AG10803 (cell line): Measurements from ENCODE around the gene ZNF212.
"Not testable (repeated sequence)": the region's sequence is repeated elsewhere in the genome, so short reads cannot be mapped to it uniquely, and the experiment has no call there.

Source experiments
- DNase-seq: peaks from one replicate; pipeline ENCODE4 v3.0.0; 2010; ENCODE audit warnings: low read depth
- H3K4me3 ChIP-seq: 2 replicates; pipeline ENCODE4 v1.5.1; 2011; ENCODE audit warnings: mild to moderate bottlenecking, low read length, control low read depth
- TF ChIP-seq, protein P1 (sequence below): conservative IDR thresholded peaks from 2 replicates; pipeline ENCODE4 v1.5.1; 2011; ENCODE audit warnings: mild to moderate bottlenecking, low read length, control low read depth, inconsistent platforms

Gene ZNF212

DNA sequence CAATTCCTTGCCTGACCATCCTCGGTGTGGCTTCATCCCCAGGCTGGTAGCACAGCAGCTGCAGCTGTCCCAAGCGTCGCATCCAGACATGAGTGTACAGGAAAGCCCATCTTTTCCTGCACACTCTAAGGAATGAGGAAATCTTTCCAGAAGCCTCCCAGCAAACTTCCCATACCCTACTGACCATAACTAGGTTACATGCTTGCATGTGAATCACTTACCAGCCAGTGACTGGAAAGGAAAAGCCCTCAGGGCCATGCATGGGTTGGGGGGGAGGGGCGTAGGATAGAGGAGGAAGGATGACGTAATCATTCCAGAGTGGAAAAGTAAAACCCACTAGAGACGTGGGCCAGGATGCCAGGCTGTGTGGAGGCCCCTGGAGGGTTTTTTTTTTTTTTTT is 18.9 kb upstream of the ZNF212 start:
- TF ChIP-seq, protein P1, sequence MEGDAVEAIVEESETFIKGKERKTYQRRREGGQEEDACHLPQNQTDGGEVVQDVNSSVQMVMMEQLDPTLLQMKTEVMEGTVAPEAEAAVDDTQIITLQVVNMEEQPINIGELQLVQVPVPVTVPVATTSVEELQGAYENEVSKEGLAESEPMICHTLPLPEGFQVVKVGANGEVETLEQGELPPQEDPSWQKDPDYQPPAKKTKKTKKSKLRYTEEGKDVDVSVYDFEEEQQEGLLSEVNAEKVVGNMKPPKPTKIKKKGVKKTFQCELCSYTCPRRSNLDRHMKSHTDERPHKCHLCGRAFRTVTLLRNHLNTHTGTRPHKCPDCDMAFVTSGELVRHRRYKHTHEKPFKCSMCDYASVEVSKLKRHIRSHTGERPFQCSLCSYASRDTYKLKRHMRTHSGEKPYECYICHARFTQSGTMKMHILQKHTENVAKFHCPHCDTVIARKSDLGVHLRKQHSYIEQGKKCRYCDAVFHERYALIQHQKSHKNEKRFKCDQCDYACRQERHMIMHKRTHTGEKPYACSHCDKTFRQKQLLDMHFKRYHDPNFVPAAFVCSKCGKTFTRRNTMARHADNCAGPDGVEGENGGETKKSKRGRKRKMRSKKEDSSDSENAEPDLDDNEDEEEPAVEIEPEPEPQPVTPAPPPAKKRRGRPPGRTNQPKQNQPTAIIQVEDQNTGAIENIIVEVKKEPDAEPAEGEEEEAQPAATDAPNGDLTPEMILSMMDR, result no peak
- no peak overlapping the region for H3K4me3 ChIP-seq
- peak; percentile 76 for DNase-seq

DNA sequence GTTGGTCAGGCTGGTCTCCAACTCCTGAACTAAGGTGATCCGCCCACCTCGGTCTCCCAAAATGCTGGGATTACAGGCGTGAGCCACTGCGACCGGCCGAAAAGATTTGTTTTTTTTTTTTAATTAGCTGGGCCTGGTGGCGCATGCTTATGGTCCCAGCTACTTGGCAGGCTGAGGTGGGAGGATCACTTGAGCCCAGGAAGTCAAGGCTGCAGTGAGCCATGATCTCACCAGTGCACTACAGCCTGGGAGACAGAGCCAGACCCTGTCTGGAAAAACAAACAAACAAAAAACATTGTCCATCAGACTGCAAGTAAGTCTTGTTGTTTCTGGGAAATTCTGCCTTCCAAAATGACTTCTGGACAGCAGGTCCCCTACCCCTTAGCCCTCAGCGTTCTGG is 16.3 kb upstream of the ZNF212 start:
- DNase-seq, result no peak
- TF ChIP-seq, protein P1, result no peak
- H3K4me3 ChIP-seq, result no peak overlapping the region

DNA sequence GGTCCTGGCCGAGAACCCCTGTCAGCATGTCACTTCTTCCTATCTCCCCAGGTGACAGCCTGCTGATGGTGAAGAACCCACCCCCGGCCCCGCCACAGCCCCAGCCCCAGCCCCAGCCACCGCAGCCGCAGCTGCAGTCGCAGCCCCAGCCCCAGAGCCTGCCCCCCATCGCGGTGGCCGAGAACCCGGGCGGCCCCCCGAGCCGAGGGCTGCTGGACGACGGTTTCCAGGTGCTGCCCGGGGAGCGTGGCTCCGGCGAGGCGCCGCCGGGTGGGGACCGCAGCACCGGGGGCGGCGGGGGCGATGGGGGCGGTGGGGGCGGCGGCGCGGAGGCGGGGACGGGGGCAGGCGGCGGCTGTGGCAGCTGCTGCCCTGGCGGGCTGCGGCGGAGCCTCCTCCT is 15.7 kb upstream of the ZNF212 start:
- TF ChIP-seq, protein P1, result no peak
- H3K4me3 ChIP-seq, result no peak overlapping the region
- DNase-seq, result no peak

DNA sequence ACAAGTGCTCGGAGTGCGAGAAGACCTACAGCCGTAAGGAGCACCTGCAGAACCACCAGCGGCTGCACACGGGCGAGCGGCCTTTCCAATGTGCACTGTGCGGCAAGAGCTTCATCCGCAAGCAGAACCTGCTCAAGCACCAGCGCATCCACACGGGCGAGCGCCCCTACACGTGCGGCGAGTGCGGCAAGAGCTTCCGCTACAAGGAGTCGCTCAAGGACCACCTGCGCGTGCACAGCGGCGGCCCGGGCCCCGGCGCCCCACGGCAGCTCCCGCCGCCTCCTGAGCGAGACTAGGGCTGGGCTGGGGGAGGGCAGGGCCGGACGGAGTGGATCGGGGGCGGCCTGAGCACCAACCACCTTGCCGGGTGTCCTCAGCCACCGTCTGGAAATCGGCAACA is 15.1 kb upstream of the ZNF212 start:
- TF ChIP-seq, protein P1, result no peak
- DNase-seq, result no peak

DNA sequence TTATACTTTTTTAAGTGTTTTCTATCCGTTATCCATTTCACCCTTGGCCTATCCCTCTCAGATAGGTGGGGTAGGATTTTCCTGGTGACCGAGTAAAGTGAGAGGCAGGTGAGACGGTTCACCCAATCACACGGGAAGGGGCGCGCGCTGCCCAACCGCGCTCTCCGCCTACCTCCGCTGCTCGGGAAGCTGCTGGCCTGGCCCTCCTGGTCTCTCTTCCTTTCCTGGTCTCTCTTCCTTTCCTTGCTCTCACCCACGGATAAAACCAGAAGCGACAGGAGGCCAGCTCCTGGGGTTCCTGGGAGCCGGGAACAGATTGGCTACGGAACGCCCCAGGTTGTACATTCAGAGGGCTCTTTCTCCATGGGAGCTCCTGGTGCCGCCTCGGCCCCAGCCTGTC is 14.3 kb upstream of the ZNF212 start:
- TF ChIP-seq, protein P1, result no peak
- no peak for DNase-seq
- no peak overlapping the region for H3K4me3 ChIP-seq

More for the DNA sequence above, 15.1 kb upstream of the ZNF212 start:
- no peak overlapping the region for H3K4me3 ChIP-seq

DNA sequence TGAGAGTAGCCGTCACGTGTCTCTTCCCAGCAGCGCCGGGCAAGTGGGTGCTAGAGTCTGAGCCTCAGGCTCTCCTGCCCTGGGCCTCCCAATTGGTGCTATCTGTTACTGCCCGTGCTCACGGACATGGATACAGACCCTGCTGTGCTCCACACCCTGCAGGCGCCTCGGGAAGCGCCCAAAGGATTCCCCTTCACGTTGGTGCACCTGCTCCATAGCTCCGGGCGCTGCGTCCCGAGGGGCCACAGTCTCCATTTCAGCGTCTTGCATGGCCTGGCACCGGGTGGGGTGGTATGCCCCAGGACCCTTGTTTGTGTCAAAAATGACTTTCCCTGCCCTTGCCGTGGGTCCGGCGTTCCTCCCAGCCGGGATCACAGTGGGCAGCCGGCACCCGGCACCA is 13.8 kb upstream of the ZNF212 start:
- no peak overlapping the region for H3K4me3 ChIP-seq
- TF ChIP-seq, protein P1, result no peak
- no peak for DNase-seq

DNA sequence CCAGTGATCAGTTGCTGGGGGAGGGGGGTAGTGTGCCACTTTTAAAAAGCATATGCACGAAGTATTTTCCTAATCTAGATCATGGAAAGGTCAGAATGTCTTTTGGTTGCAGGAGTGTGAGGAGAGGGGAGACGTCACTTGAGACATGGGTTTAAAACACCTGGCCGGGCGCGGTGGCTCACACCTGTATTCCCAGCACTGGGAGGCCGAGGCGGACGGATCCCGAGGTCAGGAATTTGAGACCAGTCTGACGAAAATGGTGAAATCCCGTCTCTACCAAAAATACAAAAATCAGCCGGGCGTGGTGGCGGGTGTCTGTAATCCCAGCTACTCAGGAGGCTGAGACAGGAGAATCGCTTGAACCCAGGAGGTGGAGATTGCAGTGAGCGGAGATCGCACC is 13.1 kb upstream of the ZNF212 start:
- not testable (repeated sequence) for H3K4me3 ChIP-seq, DNase-seq
